Measurements from ENCODE around the gene KHK.

The KHK gene

GRCh38 chr2:27053321-27053720 is 33.3 kb upstream of the KHK start:
- peaks cover 0 to 6% of the 10 kb centered on the region in 2 donors for H3K9me3 Mint-ChIP-seq
- ATAC-seq: no peak
- no peaks in the 10 kb centered on the region for H3K27me3 Mint-ChIP-seq
- H3K4me3 Mint-ChIP-seq: peak overlapping the region in 1 of 2 donors; percentile 1
- peak overlapping the region in 1 of 2 donors; percentile 24 for H3K27ac Mint-ChIP-seq
- H3K4me1 Mint-ChIP-seq: peaks cover 41% of the 10 kb centered on the region
- DNase-seq: no peak

- no peak for DNase-seq
- Mint-ChIP-seq H3K4me3 (no peak overlapping the region), H3K27ac (no peak overlapping the region), H3K27me3 (no peaks in the 10 kb centered on the region), H3K9me3 (peaks cover 0 to 6% of the 10 kb centered on the region in 2 donors), H3K4me1 (peaks cover 41% of the 10 kb centered on the region)
- ATAC-seq: no peak
These were observed 32.8 kb upstream of the KHK start for GRCh38 chr2:27053776-27054175.

- Mint-ChIP-seq H3K4me3 (no peak overlapping the region), H3K27me3 (no peaks in the 10 kb centered on the region), H3K9me3 (peaks cover 0 to 6% of the 10 kb centered on the region in 2 donors), H3K4me1 (peaks cover 35% of the 10 kb centered on the region), H3K27ac (no peak overlapping the region)
- ATAC-seq (no peak), DNase-seq (no peak)
These were observed 31.9 kb upstream of the KHK start for GRCh38 chr2:27054721-27055120.

- no peaks in the 10 kb centered on the region for H3K9me3 Mint-ChIP-seq
These were observed 29.4 kb upstream of the KHK start for GRCh38 chr2:27057184-27057583.

GRCh38 chr2:27058210-27058609 is 28.4 kb upstream of the KHK start:
- Mint-ChIP-seq H3K4me1 (peaks cover 2% of the 10 kb centered on the region), H3K4me3 (no peak overlapping the region), H3K27ac (no peak overlapping the region), H3K27me3 (no peaks in the 10 kb centered on the region), H3K9me3 (no peaks in the 10 kb centered on the region)
- ATAC-seq (no peak), DNase-seq (no peak)

More at GRCh38 chr2:27057184-27057583, 29.4 kb upstream of the KHK start:
- Mint-ChIP-seq H3K27me3 (no peaks in the 10 kb centered on the region), H3K4me3 (no peak overlapping the region), H3K4me1 (peaks cover 12% of the 10 kb centered on the region), H3K27ac (no peak overlapping the region)
- no peak for ATAC-seq
- DNase-seq: no peak

DNA sequence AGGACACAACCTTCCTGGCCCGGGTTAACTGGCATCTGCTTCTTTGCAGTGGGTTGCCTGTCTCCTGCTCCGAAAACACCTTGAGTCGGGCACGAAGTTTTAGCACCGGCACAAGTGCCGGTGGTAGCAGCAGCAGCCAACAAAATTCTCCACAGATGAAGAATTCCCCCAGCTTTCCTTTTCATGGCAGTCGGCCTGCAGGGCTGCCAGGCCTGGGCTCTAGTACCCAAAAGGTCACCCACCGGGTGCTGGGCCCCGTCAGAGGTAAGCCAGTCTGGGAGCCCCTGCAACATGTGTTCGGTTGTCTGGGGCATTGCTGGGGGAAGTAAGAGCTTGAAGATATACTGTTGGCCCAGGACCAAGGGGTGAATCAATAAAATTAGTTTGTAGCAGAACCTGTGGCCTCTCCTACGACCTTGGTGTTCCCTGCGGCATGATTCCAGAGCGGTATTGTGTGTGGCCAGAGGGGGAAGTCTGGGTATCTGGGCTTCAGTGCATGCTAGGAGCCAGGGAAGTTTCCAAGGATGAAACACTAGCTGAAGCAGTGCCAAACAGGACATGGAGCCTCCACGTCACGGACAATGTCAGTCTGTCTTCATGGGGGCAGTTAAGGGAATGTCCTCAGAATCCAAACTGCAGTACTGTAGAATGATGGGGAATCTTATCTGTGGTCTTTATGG is 27.3 kb upstream of the KHK start:
- Mint-ChIP-seq H3K4me3 (no peak overlapping the region), H3K27me3 (no peaks in the 10 kb centered on the region), H3K9me3 (no peaks in the 10 kb centered on the region), H3K27ac (no peak overlapping the region), H3K4me1 (no peaks in the 10 kb centered on the region)
- DNase-seq (no peak), ATAC-seq (no peak)

- no peak for ATAC-seq
- no peaks in the 10 kb centered on the region for H3K4me1 Mint-ChIP-seq
- no peaks in the 10 kb centered on the region for H3K27me3 Mint-ChIP-seq
- no peaks in the 10 kb centered on the region for H3K9me3 Mint-ChIP-seq
- H3K4me3 Mint-ChIP-seq: no peak overlapping the region
- no peak overlapping the region for H3K27ac Mint-ChIP-seq
- no peak for DNase-seq
These were observed 26.2 kb upstream of the KHK start for GRCh38 chr2:27060323-27060722.

DNA sequence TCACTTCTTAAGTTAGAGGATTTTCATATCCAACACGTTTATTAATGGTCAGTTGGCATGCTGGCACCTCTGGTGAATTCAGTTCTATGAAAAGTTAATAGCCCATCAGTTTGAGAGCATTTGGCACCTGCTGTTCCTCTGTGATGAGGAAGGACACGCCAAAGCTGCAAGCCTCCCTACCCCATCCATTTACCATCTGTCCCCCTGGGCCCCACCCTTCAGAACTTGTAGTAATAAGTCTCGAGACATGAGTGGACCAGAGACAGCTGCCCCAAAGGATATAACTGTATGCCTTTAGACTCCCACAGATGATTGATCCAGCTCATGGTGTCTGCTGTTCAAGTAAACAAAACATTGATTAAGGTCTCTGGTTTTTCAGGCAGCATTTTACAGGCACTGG is 21.4 kb upstream of the KHK start:
- H3K27me3 Mint-ChIP-seq: no peaks in the 10 kb centered on the region
- no peaks in the 10 kb centered on the region for H3K9me3 Mint-ChIP-seq
- H3K27ac Mint-ChIP-seq: no peak overlapping the region
- no peak overlapping the region for H3K4me3 Mint-ChIP-seq
- H3K4me1 Mint-ChIP-seq: peaks cover 31% of the 10 kb centered on the region
- DNase-seq (no peak), ATAC-seq (no peak)

GRCh38 chr2:27067385-27067784 is 19.2 kb upstream of the KHK start:
- Mint-ChIP-seq H3K27me3 (no peaks in the 10 kb centered on the region), H3K27ac (peak overlapping the region in 1 of 2 donors; percentile 51), H3K4me1 (peaks cover 46% of the 10 kb centered on the region), H3K9me3 (no peaks in the 10 kb centered on the region), H3K4me3 (no peak overlapping the region)
- ATAC-seq (no peak), DNase-seq (no peak)

DNA sequence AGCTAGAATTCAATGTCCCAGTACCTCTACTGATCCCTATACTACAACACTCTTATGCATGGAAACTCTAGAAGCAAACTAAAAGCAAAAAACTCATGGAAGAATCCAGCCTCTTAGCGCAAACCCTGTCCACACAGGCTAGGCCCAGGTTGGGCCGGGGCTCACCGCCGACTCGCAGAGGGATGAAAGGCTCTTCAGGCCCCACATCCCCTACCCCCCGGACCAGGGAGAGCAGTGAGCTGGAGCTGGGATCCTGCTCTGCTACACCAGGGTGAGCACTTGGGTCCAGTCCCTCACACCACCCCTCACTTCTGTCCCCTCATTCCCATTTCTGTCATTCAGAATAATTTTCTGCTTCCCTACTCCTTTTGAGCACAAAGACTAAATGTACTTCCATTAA is 17.1 kb upstream of the KHK start:
- Mint-ChIP-seq H3K9me3 (no peaks in the 10 kb centered on the region), H3K27me3 (no peaks in the 10 kb centered on the region), H3K4me3 (peak overlapping the region; percentile 97 to 98), H3K4me1 (peaks cover 67% of the 10 kb centered on the region), H3K27ac (peak overlapping the region; percentile 79 to 86)
- DNase-seq: no peak
- no peak for ATAC-seq

DNA sequence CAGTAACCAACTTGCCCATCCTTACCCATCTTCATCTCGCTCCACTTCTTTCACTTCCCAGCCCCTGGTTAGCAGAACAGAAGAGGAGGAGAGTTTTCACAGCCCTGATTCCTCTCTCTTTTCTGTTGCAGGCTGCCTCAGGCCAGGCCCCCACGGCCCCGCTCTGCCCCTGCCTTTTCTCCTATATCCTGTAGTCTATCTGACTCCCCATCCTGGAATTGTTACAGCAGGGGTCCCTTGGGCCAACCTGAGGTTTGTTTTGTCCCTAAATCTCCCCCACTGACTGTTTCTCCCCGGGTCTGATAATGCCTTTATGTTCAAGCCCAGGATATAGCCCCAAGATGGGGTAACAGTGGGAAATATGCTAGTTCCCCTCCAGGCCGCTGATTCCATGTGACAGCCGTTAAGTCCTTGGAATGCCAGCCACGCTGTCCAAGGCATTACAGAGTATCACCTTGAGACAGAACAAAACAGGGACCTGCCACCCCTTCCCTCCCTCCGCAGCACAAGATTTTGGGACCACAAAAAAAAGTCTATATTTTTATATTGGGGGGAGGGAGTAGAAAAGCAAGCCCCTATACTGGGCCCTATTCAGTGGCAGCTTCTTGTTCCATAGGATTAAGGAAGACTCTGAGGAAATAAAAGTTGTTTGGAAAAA is 16.5 kb upstream of the KHK start:
- Mint-ChIP-seq H3K4me1 (peaks cover 73% of the 10 kb centered on the region), H3K9me3 (no peaks in the 10 kb centered on the region), H3K4me3 (peak overlapping the region; percentile 97 to 98), H3K27me3 (no peaks in the 10 kb centered on the region), H3K27ac (peak overlapping the region; percentile 65 to 79)
- no peak for ATAC-seq
- no peak for DNase-seq

GRCh38 chr2:27070653-27071276 is 15.8 kb upstream of the KHK start:
- ATAC-seq (peak; percentile 5), DNase-seq (no peak)
- H3K4me1 Mint-ChIP-seq: peaks cover 79% of the 10 kb centered on the region
- no peaks in the 10 kb centered on the region for H3K9me3 Mint-ChIP-seq
- no peaks in the 10 kb centered on the region for H3K27me3 Mint-ChIP-seq
- peak overlapping the region; percentile 97 to 98 for H3K4me3 Mint-ChIP-seq
- peak overlapping the region; percentile 96 to 98 for H3K27ac Mint-ChIP-seq

GRCh38 chr2:27071277-27071989 is 15.1 kb upstream of the KHK start, which contains the start of gene OST4:
Gene OST4, minus strand, starts transcription at chr2:27071654.
- H3K4me3 Mint-ChIP-seq: peak within 1 kb of the TSS; percentile 97 to 98
- H3K27me3 Mint-ChIP-seq: no peaks in the 10 kb centered on the region
- H3K9me3 Mint-ChIP-seq: no peaks in the 10 kb centered on the region
- H3K27ac Mint-ChIP-seq: peak within 1 kb of the TSS; percentile 96 to 98
- peak; percentile 89 to 91 for DNase-seq
- H3K4me1 Mint-ChIP-seq: peaks cover 78% of the 10 kb centered on the region
- ATAC-seq: peak; percentile 93

GRCh38 chr2:27071990-27072830 is 14.4 kb upstream of the KHK start:
- Mint-ChIP-seq H3K27me3 (no peaks in the 10 kb centered on the region), H3K9me3 (no peaks in the 10 kb centered on the region)

DNA sequence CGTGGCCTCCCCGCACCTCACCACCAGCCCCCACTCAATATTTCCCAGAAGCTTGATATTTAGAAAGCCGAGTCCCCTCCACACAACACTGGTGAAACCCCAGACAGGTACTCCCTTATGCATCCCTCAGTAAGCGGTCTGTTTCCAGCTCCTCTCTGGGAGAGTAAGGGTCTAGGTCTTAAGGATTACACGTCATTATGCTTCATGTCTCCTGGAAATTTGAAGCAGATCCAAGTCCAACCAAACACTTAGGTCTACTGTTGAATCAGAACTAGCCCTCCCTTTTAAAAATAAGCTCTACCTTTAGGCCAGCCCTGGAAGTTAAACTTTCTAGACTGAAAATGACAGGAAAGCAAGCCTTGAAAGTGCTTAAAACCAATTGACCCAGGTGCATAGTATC is 13.7 kb upstream of the KHK start:
- DNase-seq: no peak
- no peak for ATAC-seq
- Mint-ChIP-seq H3K27ac (no peak overlapping the region), H3K4me1 (peaks cover 86% of the 10 kb centered on the region), H3K27me3 (no peaks in the 10 kb centered on the region), H3K9me3 (no peaks in the 10 kb centered on the region), H3K4me3 (peak overlapping the region; percentile 91 to 94)

More at GRCh38 chr2:27071990-27072830, 14.4 kb upstream of the KHK start:
- DNase-seq: peak in 1 of 2 donors; percentile 66
- Mint-ChIP-seq H3K4me3 (peak overlapping the region; percentile 91 to 94), H3K27ac (peak overlapping the region; percentile 79 to 86), H3K4me1 (peaks cover 80% of the 10 kb centered on the region)
- ATAC-seq: peak; percentile 62

Data from stimulated activated naive CD8-positive, alpha-beta T cell treated with anti-CD3 and anti-CD28 coated beads, Interleukin-15, amount 100 ng/mL, for 72 hours (primary cell).